Urothelium cell line (cell line): ENCODE data around the gene RHOXF2.
"Not testable (repeated sequence)": the region's sequence is repeated elsewhere in the genome, so short reads cannot be mapped to it uniquely, and the experiment has no call there.

Experiments
- DNase-seq: peaks from one replicate; pipeline ENCODE4 v3.0.0; 2011; ENCODE audit warnings: low spot score, mixed read lengths
- FAIRE-seq: peaks from 2 replicates; lab custom pipeline; 2011; peaks lifted over from hg19 to GRCh38; lab: Jason Lieb, UNC

The RHOXF2 gene

GRCh38 chrX:120196626-120197283, 38.3 kb downstream of the RHOXF2 start:
- not testable (repeated sequence) for FAIRE-seq, DNase-seq

- no peak for DNase-seq
- no peak for FAIRE-seq
These were observed 42.4 kb downstream of the RHOXF2 start for GRCh38 chrX:120200851-120201250.

GRCh38 chrX:120205816-120206753, 47.7 kb downstream of the RHOXF2 start:
- FAIRE-seq, result no peak
- no peak for DNase-seq

- FAIRE-seq, result no peak
- no peak for DNase-seq
These were observed 48.7 kb downstream of the RHOXF2 start for GRCh38 chrX:120207009-120207605.

GRCh38 chrX:120213438-120214265, 55.2 kb downstream of the RHOXF2 start:
- FAIRE-seq, result no peak
- DNase-seq, result peak; percentile 31
